ENCODE data around the gene C1orf21. TPM values are rescaled to one million over a fixed set of nuclear protein-coding genes. Genes with fewer than 3 reads are reported as not detected.

The C1orf21 gene
- total RNA-seq, 1 donor from 2014 or later = 31.8 TPM

DNA sequence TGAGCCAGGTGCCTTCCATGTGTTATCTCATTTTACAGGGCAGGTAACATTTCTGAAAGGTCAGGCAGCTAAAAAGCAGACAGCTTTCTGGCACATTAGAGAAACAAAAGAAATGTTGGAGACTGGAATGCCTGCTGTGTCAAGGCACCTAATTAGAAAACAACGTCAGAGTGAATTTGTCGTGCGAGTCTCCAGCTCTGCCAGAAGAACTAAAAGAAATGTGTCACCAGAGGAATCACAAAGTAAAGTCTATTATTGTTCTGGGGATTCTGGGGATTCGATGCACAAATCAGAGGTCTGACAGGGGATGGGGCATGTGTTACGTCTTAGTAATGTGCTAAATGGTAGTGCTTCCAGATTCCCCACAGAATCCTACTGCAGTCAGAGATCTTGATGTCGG, 278.5 kb downstream of the C1orf21 start:
- Mint-ChIP-seq H3K27ac (ENCODE audit: unreplicated experiment) (no peak overlapping the region), H3K9me3 (ENCODE audit: unreplicated experiment) (no peaks in the 10 kb centered on the region), H3K27me3 (ENCODE audit: unreplicated experiment) (peaks cover 7% of the 10 kb centered on the region), H3K36me3 (ENCODE audit: unreplicated experiment) (no peaks in the 10 kb centered on the region), H3K4me1 (ENCODE audit: unreplicated experiment) (peaks cover 16% of the 10 kb centered on the region), H3K4me3 (ENCODE audit: unreplicated experiment) (no peak overlapping the region)
- DNase-seq (ENCODE audit: extremely low spot score, unreplicated experiment) = peak; percentile 6
- no peak for TF ChIP-seq CTCF (IDR thresholded peaks at IDR 0.05)

GRCh38 chr1:184669391-184669790, 282.6 kb downstream of the C1orf21 start:
- Mint-ChIP-seq H3K27ac (ENCODE audit: unreplicated experiment) (no peak overlapping the region), H3K4me3 (ENCODE audit: unreplicated experiment) (no peak overlapping the region), H3K9me3 (ENCODE audit: unreplicated experiment) (peaks cover 4% of the 10 kb centered on the region), H3K4me1 (ENCODE audit: unreplicated experiment) (no peaks in the 10 kb centered on the region), H3K36me3 (ENCODE audit: unreplicated experiment) (no peaks in the 10 kb centered on the region), H3K27me3 (ENCODE audit: unreplicated experiment) (peaks cover 7% of the 10 kb centered on the region)
- no peak for DNase-seq (ENCODE audit: extremely low spot score, unreplicated experiment)
- TF ChIP-seq CTCF (IDR thresholded peaks at IDR 0.05) = no peak

DNA sequence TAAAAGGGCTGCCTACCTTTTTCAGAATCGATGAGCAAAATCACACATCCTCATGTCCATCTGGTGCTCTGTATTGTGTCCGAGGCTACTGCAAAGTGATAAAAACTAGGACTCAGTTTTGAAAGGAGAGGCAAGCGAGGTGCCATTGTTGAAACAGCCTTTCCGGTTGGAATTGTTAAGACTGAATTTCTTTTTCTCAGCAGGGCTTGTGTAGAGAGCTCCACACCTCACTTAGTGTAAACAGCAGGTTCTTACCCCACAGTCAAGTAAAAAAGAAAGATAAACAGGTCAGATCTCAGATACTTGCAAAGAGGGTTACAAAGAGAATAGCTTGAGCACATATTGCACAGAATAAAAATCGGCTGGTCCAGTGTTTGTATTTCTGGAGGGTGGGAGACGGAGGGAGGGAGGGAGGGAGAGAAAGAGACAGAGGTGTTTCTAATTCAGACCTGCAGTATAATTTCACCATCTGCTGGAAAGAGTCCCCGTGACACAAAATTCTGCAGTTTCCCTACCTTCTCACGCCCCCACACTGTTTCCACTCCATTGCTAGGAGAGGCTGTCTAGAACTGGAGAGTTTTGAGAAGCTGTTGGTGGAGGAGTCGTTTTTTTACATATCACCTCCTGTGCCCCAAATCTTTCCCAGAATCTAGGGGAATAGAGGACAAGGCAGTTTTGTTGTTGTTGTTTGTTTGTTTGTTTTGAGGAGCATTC, 285.3 kb downstream of the C1orf21 start:
- TF ChIP-seq CTCF (IDR thresholded peaks at IDR 0.05) = no peak
- Mint-ChIP-seq H3K27me3 (ENCODE audit: unreplicated experiment) (no peaks in the 10 kb centered on the region), H3K4me1 (ENCODE audit: unreplicated experiment) (no peaks in the 10 kb centered on the region), H3K9me3 (ENCODE audit: unreplicated experiment) (peaks cover 4% of the 10 kb centered on the region), H3K27ac (ENCODE audit: unreplicated experiment) (no peak overlapping the region), H3K36me3 (ENCODE audit: unreplicated experiment) (no peaks in the 10 kb centered on the region), H3K4me3 (ENCODE audit: unreplicated experiment) (no peak overlapping the region)
- no peak for DNase-seq (ENCODE audit: extremely low spot score, unreplicated experiment)

DNA sequence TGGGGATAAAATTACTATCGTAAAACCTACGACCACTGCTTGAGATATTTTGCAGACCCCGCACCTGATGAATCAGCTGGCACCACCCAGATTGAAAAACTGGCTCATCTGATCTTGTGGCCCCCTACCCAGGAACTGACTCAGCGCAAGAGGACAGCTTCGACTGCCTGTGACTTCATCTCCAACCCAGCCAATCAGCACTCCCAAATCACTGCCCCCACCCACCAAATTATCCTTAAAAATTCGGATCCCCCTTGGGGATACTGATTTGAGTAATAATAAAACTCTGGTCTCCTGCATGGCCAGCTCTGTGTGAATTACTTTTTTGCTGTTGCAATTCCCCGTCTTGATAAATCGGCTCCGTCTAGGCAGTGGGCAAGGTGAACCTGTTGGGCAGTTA, 286.5 kb downstream of the C1orf21 start:
- no peak for TF ChIP-seq CTCF (IDR thresholded peaks at IDR 0.05)
- Mint-ChIP-seq H3K9me3 (ENCODE audit: unreplicated experiment) (peaks cover 4% of the 10 kb centered on the region), H3K36me3 (ENCODE audit: unreplicated experiment) (no peaks in the 10 kb centered on the region), H3K27ac (ENCODE audit: unreplicated experiment) (no peak overlapping the region), H3K27me3 (ENCODE audit: unreplicated experiment) (no peaks in the 10 kb centered on the region), H3K4me3 (ENCODE audit: unreplicated experiment) (no peak overlapping the region), H3K4me1 (ENCODE audit: unreplicated experiment) (no peaks in the 10 kb centered on the region)
- no peak for DNase-seq (ENCODE audit: extremely low spot score, unreplicated experiment)

- H3K9me3 Mint-ChIP-seq (ENCODE audit: unreplicated experiment) = peaks cover 20% of the 10 kb centered on the region
- H3K4me3 Mint-ChIP-seq (ENCODE audit: unreplicated experiment) = no peak overlapping the region
- no peaks in the 10 kb centered on the region for H3K27me3 Mint-ChIP-seq (ENCODE audit: unreplicated experiment)
- no peak for DNase-seq (ENCODE audit: extremely low spot score, unreplicated experiment)
- H3K4me1 Mint-ChIP-seq (ENCODE audit: unreplicated experiment) = no peaks in the 10 kb centered on the region
- TF ChIP-seq CTCF (IDR thresholded peaks at IDR 0.05) = no peak
- no peak overlapping the region for H3K27ac Mint-ChIP-seq (ENCODE audit: unreplicated experiment)
- peaks cover 10% of the 10 kb centered on the region for H3K36me3 Mint-ChIP-seq (ENCODE audit: unreplicated experiment)
Observed at GRCh38 chr1:184677344-184677743, 290.5 kb downstream of the C1orf21 start.
